ENCODE results near the gene AGTR1.

The AGTR1 gene

DNA sequence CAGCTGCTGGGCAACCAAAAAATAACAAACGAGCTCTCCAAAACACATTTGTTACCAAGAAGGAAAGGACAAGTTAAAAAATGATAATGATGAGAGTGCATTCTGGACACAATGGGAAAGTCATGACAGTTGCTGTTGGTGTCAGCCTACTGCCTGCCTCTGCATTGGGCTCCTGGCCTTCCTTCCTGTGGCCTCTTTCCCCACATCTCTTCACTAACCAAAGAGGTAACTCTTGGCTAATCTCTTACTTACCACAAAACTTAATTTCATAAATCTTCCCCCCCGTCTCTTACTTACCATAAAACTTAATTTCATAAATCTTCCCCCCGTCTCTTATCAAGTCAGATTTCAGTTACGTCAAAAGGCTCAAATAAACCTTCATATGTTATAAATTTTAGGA lies 58.6 kb downstream of the AGTR1 start:
- no peaks in the 10 kb centered on the region for H3K27me3 ChIP-seq
- no peak for TF ChIP-seq Cebpa-rat (IDR thresholded peaks at IDR 0.05)
- no peak overlapping the region for H3K4me3 ChIP-seq
- H3K9me3 ChIP-seq: no peaks in the 10 kb centered on the region
- no peak overlapping the region for H3K9ac ChIP-seq
- H3K27ac ChIP-seq: no peak overlapping the region
- H3K36me3 ChIP-seq: no peaks in the 10 kb centered on the region
- H3K4me2 ChIP-seq: no peak overlapping the region
- no peaks in the 10 kb centered on the region for H3K4me1 ChIP-seq
- no peaks in the 10 kb centered on the region for H4K20me1 ChIP-seq

DNA sequence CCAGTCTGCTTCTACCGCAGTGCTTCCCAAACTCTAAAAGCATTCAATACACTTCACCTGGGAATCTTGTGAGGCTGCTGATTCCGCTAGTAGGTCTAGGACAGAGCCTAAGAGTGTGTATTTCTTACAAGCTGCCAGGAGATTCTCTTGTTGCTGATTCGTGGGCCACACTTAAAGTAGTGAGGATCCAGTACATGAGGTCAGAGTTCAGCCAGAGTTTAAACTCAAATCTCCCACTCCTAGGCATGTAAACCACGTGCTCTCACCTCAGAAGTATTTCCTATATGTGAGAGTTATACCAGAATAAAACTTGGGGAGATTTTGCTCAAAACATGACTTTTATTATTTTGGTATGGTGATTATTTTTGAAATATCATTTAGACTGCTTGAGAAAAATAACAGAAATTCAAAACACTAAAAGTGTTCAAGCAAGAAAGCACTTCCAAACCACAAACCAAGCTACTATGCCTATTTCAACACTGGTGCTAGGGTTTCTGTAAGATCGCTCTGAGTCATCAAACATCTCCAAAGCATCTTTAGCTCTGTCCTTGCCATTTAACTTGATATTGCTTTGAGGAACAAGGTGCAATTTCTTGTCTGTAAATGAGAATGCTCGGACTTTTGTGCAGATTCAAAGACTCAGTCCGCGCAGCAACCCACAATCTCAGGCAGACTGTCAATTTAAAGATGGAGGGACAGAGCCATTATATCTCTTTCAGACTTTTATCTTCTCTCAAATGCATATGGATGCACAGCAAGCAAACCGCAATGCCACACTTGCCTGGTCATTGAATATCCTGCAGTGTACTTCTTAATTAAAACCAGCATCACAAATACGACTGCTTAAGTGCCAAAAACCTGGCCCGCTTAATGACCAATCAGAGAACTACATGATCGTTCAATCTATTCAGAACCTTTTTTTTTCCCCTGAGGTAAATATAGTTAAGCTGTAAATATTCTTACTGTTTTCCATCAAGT lies 59.8 kb downstream of the AGTR1 start:
- Histone ChIP-seq H4K20me1 (no peaks in the 10 kb centered on the region), H3K27me3 (no peaks in the 10 kb centered on the region), H3K9me3 (no peaks in the 10 kb centered on the region), H3K36me3 (no peaks in the 10 kb centered on the region), H3K4me3 (no peak overlapping the region), H3K9ac (no peak overlapping the region), H3K4me1 (no peaks in the 10 kb centered on the region), H3K27ac (no peak overlapping the region), H3K4me2 (no peak overlapping the region)
- TF ChIP-seq Cebpa-rat (IDR thresholded peaks at IDR 0.05): no peak

DNA sequence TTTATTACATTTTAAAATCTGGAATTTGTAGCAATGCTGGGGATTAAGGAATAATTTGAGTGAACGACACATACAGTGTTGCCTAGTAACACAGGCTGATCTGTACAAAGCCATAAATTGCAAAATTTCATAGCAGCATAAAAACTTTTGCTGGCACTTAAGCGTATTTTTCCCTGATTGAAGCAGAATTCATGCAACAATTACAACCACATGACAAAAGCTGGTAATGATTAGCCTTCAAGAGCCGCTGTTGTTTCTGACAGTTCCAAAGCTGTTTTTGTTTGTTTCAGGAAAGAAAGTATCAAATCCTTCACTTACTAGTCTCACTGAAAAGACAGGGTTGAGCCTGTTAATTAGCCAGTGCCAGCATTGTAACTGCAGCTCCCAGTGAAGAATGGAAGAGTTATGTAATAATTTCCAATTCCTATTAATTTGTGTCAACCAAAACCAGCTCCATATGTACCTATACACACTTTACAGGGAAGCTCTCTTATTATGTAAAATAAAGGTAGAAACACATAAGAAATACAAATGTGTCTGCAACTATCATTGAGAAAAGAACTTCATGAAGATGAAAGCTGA lies 60.7 kb downstream of the AGTR1 start:
- no peaks in the 10 kb centered on the region for H3K27me3 ChIP-seq
- no peak overlapping the region for H3K4me2 ChIP-seq
- no peak overlapping the region for H3K4me3 ChIP-seq
- H3K36me3 ChIP-seq: no peaks in the 10 kb centered on the region
- no peaks in the 10 kb centered on the region for H3K9me3 ChIP-seq
- no peak for TF ChIP-seq Cebpa-rat (IDR thresholded peaks at IDR 0.05)
- H3K9ac ChIP-seq: no peak overlapping the region
- H4K20me1 ChIP-seq: no peaks in the 10 kb centered on the region
- no peaks in the 10 kb centered on the region for H3K4me1 ChIP-seq
- no peak overlapping the region for H3K27ac ChIP-seq

DNA sequence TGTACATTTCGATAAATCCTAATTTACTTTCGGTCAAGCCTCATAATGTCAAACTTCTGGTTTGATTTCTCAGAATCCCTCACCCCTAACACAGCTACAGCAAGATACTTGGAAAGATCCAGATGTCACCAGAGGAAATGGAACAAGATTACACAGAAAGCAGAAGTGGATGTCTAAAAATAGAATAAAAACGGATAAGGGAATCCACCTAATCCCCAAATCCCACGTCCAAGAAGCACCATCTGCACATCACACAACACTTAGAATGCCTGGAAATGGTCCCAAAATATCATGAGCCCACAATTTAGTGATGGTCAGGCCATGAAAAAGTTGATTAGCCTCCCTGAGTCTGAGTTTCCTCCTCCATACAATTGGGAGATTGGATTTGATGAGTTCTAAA lies 61.7 kb downstream of the AGTR1 start:
- no peaks in the 10 kb centered on the region for H3K9me3 ChIP-seq
- H3K4me3 ChIP-seq: no peak overlapping the region
- H4K20me1 ChIP-seq: no peaks in the 10 kb centered on the region
- H3K4me2 ChIP-seq: no peak overlapping the region
- no peak overlapping the region for H3K9ac ChIP-seq
- H3K4me1 ChIP-seq: no peaks in the 10 kb centered on the region
- no peak for TF ChIP-seq Cebpa-rat (IDR thresholded peaks at IDR 0.05)
- H3K27me3 ChIP-seq: no peaks in the 10 kb centered on the region
- no peak overlapping the region for H3K27ac ChIP-seq
- no peaks in the 10 kb centered on the region for H3K36me3 ChIP-seq

DNA sequence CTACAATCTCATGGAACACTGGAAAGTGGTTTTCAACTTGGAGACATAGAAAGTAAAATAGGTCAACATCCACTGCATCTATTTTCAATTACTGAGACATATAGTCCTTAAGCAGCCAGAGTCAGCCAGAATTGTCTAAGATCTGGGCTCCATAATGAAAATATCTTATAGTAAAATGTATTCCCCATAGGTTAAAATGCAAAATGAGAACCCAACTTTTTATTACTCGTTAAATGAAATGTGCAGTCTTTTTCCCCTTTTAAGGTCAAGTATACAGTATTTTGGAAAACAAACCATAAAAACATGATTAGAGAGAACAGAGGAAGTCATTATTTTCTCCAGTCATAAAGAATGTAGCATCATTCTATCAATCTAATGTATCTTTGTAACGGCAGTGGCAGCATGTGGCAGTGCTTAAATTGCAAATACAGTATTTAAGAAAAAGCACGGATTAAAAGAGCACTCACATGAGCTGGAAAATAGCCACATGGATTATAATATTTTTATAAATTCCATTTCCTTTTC lies 65.5 kb downstream of the AGTR1 start:
- Histone ChIP-seq H3K4me3 (no peak overlapping the region), H4K20me1 (no peaks in the 10 kb centered on the region), H3K9me3 (no peaks in the 10 kb centered on the region), H3K27ac (no peak overlapping the region), H3K4me2 (no peak overlapping the region), H3K4me1 (no peaks in the 10 kb centered on the region), H3K9ac (no peak overlapping the region), H3K27me3 (no peaks in the 10 kb centered on the region), H3K36me3 (no peaks in the 10 kb centered on the region)
- TF ChIP-seq Cebpa-rat (IDR thresholded peaks at IDR 0.05): no peak

DNA sequence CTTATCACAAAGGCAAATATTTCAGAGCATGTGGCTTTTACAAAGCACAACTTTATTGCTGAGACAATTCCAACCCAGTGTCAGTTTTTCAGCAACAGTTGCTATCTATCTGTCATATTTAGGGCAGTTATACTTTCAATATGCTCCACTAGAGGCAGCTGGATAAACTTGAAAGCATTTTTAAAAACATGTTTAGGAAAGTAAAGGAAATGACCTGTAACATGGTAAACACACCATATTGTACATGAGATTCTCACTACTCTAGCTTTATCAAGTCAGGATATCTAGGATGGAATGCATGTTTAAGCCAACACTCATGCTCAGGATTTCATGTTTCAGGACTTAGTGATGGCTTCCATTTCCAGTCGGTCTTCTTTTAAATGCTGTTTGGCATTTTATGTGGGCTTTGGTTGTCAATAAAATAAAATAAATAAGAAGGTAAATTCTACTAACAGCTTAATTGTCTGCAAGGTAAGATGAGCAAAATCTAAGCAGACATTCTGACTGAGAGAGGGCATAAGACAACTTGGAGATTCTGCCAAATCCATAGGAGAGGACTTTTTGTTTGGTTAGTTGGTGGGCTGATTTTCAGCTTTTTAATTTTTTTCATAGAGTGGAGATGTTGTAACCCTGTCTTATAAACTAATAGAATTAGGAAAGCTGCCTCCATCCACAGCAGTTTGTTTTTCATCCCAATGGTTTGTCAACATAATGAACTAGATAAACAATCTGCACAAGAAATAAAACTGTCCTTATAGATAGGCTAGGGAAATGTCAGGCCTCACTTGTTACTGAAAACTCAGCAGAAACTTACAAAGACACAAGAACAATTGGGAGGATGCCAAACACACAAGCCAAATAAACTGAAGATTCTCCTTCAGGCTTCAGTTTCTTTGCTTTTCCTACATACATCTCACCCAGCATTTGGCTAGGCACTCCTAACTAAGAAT lies 66.6 kb downstream of the AGTR1 start:
- Histone ChIP-seq H3K27ac (no peak overlapping the region), H3K9me3 (no peaks in the 10 kb centered on the region), H4K20me1 (no peaks in the 10 kb centered on the region), H3K9ac (no peak overlapping the region), H3K4me3 (no peak overlapping the region), H3K4me2 (no peak overlapping the region), H3K36me3 (no peaks in the 10 kb centered on the region), H3K4me1 (no peaks in the 10 kb centered on the region), H3K27me3 (no peaks in the 10 kb centered on the region)
- no peak for TF ChIP-seq Cebpa-rat (IDR thresholded peaks at IDR 0.05)

DNA sequence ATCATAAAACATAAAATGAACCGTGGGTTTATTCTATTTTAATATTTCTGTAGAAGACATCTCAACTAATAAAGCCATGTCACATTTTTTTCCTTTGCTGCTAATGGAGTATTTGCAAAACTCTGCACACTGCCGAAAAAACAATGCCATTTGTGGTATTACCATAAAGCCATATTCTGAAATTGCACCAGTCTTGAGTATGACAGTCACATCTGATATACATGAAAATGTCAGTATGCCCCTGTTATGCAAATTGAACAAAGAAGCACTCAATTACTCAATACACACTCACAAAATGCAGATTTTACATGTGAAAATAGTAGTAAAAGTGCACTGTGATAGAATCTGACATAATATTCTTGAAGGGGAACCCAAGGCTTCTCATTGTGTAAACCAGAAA lies 74.7 kb downstream of the AGTR1 start:
- no peaks in the 10 kb centered on the region for H3K9me3 ChIP-seq
- no peaks in the 10 kb centered on the region for H4K20me1 ChIP-seq
- H3K9ac ChIP-seq: no peak overlapping the region
- no peak overlapping the region for H3K4me2 ChIP-seq
- no peak overlapping the region for H3K27ac ChIP-seq
- H3K4me1 ChIP-seq: no peaks in the 10 kb centered on the region
- no peaks in the 10 kb centered on the region for H3K36me3 ChIP-seq
- no peak overlapping the region for H3K4me3 ChIP-seq
- H3K27me3 ChIP-seq: no peaks in the 10 kb centered on the region
- TF ChIP-seq Cebpa-rat (IDR thresholded peaks at IDR 0.05): no peak

DNA sequence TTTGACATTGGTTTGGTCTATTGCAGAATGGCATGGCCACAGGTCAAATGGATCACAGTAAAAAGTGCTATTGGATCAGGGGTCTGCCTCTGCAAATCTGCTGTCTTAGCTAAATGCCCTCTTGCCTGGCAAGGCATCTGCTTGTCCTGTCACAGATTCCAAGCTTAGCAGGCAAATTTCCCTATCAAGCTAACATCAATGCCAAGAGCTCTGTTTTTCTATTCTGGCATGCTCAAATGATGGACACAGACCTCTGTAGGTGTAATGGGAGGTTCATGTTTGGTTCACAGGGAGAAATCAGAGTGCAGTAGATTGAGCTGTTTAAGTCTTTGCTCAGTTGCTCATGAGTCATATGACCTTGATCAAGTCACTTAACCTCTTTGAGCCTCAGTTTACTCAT lies 75.1 kb downstream of the AGTR1 start:
- Histone ChIP-seq H3K9ac (no peak overlapping the region), H3K4me3 (no peak overlapping the region), H3K36me3 (no peaks in the 10 kb centered on the region), H3K27me3 (no peaks in the 10 kb centered on the region), H3K27ac (no peak overlapping the region), H4K20me1 (no peaks in the 10 kb centered on the region), H3K9me3 (no peaks in the 10 kb centered on the region), H3K4me2 (no peak overlapping the region), H3K4me1 (no peaks in the 10 kb centered on the region)
- no peak for TF ChIP-seq Cebpa-rat (IDR thresholded peaks at IDR 0.05)

DNA sequence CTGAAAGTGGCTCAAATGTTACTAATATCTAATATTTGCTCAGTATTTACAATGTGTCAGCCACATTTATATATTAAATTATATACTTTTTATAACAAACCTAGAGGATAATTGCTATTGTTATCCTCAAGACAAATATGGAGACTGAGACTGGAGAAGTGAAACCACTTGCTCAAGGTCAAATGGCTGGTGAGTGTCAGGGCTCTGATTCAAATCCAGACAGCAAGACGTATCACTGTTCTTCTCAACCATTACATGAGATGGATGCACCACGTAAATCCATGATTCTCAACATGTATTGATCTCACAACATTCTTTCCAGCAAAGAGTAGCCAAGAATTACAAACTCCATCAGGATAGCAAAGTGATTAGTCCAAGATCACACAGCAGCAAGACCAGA lies 76.1 kb downstream of the AGTR1 start:
- H3K4me3 ChIP-seq: no peak overlapping the region
- H3K9ac ChIP-seq: no peak overlapping the region
- no peak overlapping the region for H3K4me2 ChIP-seq
- H4K20me1 ChIP-seq: no peaks in the 10 kb centered on the region
- H3K27me3 ChIP-seq: no peaks in the 10 kb centered on the region
- H3K4me1 ChIP-seq: no peaks in the 10 kb centered on the region
- H3K9me3 ChIP-seq: no peaks in the 10 kb centered on the region
- TF ChIP-seq Cebpa-rat (IDR thresholded peaks at IDR 0.05): no peak
- H3K36me3 ChIP-seq: no peaks in the 10 kb centered on the region
- no peak overlapping the region for H3K27ac ChIP-seq
